Measurements from ENCODE around the gene CD96.
"Not testable (repeated sequence)": the region's sequence is repeated elsewhere in the genome, so short reads cannot be mapped to it uniquely, and the experiment has no call there.

Gene CD96

GRCh38 chr3:111669926-111670630, 128.1 kb downstream of the CD96 start:
- Histone ChIP-seq H3K27me3 (ENCODE audit: insufficient read depth, low read depth) (no peaks in the 10 kb centered on the region), H3K27ac (no peak overlapping the region), H4K20me1 (ENCODE audit: insufficient read depth) (no peaks in the 10 kb centered on the region), H2AFZ (ENCODE audit: low read depth) (no peak overlapping the region), H3K36me3 (ENCODE audit: insufficient read depth) (no peaks in the 10 kb centered on the region), H3K4me1 (ENCODE audit: low read depth, poor library complexity, severe bottlenecking) (peaks cover 29% of the 10 kb centered on the region), H3K4me2 (no peak overlapping the region), H3K9ac (no peak overlapping the region), H3K4me3 (IDR thresholded peaks at IDR 0.05; ENCODE audit: insufficient read depth, low read depth, low read length) (no peak overlapping the region), H3K79me2 (ENCODE audit: insufficient read depth, low read depth) (no peaks in the 10 kb centered on the region; the same call in 1 of the 2 replicates)
- no peak for TF ChIP-seq CTCF (conservative IDR thresholded peaks at IDR 0.05; ENCODE audit: low read depth, low read length)

- H3K27ac ChIP-seq; H3K9ac ChIP-seq; H3K36me3 ChIP-seq (ENCODE audit: insufficient read depth); H3K79me2 ChIP-seq (ENCODE audit: insufficient read depth, low read depth); H4K20me1 ChIP-seq (ENCODE audit: insufficient read depth); H3K4me3 ChIP-seq (IDR thresholded peaks at IDR 0.05; ENCODE audit: insufficient read depth, low read depth, low read length); H3K27me3 ChIP-seq (ENCODE audit: insufficient read depth, low read depth); H3K4me2 ChIP-seq; H2AFZ ChIP-seq (ENCODE audit: low read depth): not testable (repeated sequence)
- H3K4me1 ChIP-seq (ENCODE audit: low read depth, poor library complexity, severe bottlenecking): peaks cover 49% of the 10 kb centered on the region
Measured at GRCh38 chr3:111672461-111672860, 130.5 kb downstream of the CD96 start.

GRCh38 chr3:111675846-111676210, 133.8 kb downstream of the CD96 start:
- H3K9ac ChIP-seq: peak overlapping the region; percentile 63; the same call in 1 of the 2 replicates
- H3K27me3 ChIP-seq (ENCODE audit: insufficient read depth, low read depth): no peaks in the 10 kb centered on the region
- H3K79me2 ChIP-seq (ENCODE audit: insufficient read depth, low read depth): no peaks in the 10 kb centered on the region; the same call in 1 of the 2 replicates
- peak overlapping the region; percentile 34; the same call in 1 of the 2 replicates for H2AFZ ChIP-seq (ENCODE audit: low read depth)
- H3K27ac ChIP-seq: peak overlapping the region; percentile 55; the same call in 1 of the 2 replicates
- no peaks in the 10 kb centered on the region for H3K36me3 ChIP-seq (ENCODE audit: insufficient read depth)
- H4K20me1 ChIP-seq (ENCODE audit: insufficient read depth): no peaks in the 10 kb centered on the region
- H3K4me1 ChIP-seq (ENCODE audit: low read depth, poor library complexity, severe bottlenecking): peaks cover 55% of the 10 kb centered on the region
- no peak overlapping the region for H3K4me3 ChIP-seq (IDR thresholded peaks at IDR 0.05; ENCODE audit: insufficient read depth, low read depth, low read length)
- no peak for TF ChIP-seq CTCF (conservative IDR thresholded peaks at IDR 0.05; ENCODE audit: low read depth, low read length)
- peak overlapping the region; percentile 94 for H3K4me2 ChIP-seq

- peak overlapping the region; percentile 55; the same call in 1 of the 2 replicates for H3K27ac ChIP-seq
- H3K4me1 ChIP-seq (ENCODE audit: low read depth, poor library complexity, severe bottlenecking): peaks cover 61% of the 10 kb centered on the region
- H2AFZ ChIP-seq (ENCODE audit: low read depth): peak overlapping the region; percentile 34; the same call in 1 of the 2 replicates
- no peaks in the 10 kb centered on the region for H3K27me3 ChIP-seq (ENCODE audit: insufficient read depth, low read depth)
- no peaks in the 10 kb centered on the region; the same call in 1 of the 2 replicates for H3K79me2 ChIP-seq (ENCODE audit: insufficient read depth, low read depth)
- no peaks in the 10 kb centered on the region for H3K36me3 ChIP-seq (ENCODE audit: insufficient read depth)
- TF ChIP-seq CTCF (conservative IDR thresholded peaks at IDR 0.05; ENCODE audit: low read depth, low read length): no peak
- no peaks in the 10 kb centered on the region for H4K20me1 ChIP-seq (ENCODE audit: insufficient read depth)
- H3K4me2 ChIP-seq: peak overlapping the region; percentile 94
- no peak overlapping the region for H3K4me3 ChIP-seq (IDR thresholded peaks at IDR 0.05; ENCODE audit: insufficient read depth, low read depth, low read length)
- H3K9ac ChIP-seq: no peak overlapping the region; the same call in 1 of the 2 replicates
Measured at GRCh38 chr3:111676211-111677006, 134.4 kb downstream of the CD96 start.
